Neural cell (in vitro differentiated cells): Measurements from ENCODE around the gene DHX40. TPM values are rescaled to one million over a fixed set of nuclear protein-coding genes. Genes with fewer than 3 reads are reported as not detected.

Experiments
- H2AFZ ChIP-seq: fragments of 200-600, 300-800 bp; sonication (generic), shearing (Covaris generic); 2 replicates; pipeline ENCODE4 v1.6.0; 2014; ENCODE audit warnings: low read depth, mild to moderate bottlenecking, antibody characterized with exemption, low read length, moderate library complexity
- H3F3A ChIP-seq: fragments of 200-600 bp; shearing (Covaris generic); 2 replicates; pipeline ENCODE4 v1.6.1; 2016; ENCODE audit warnings: mild to moderate bottlenecking, moderate library complexity, mixed read lengths, antibody characterized with exemption, low read length; ENCODE audit not compliant: insufficient read depth, poor library complexity, severe bottlenecking
- H3K27ac ChIP-seq: fragments of 200-600, 300-800 bp; sonication (generic), shearing (Covaris generic); 2 replicates; pipeline ENCODE4 v1.5.1; 2014; ENCODE audit warnings: mild to moderate bottlenecking, low read length, moderate library complexity
- H3K27me3 ChIP-seq: fragments of 300-800, 200-600 bp; sonication (generic), shearing (Covaris generic); 2 replicates; pipeline ENCODE4 v1.6.0; 2014; ENCODE audit warnings: mild to moderate bottlenecking, low read depth, low read length, moderate library complexity; ENCODE audit not compliant: insufficient read depth
- H3K36me3 ChIP-seq: fragments of 300-800, 200-600 bp; sonication (generic), shearing (Covaris generic); 2 replicates; pipeline ENCODE4 v1.5.1; 2014; ENCODE audit warnings: mild to moderate bottlenecking, antibody characterized with exemption, low read length, moderate library complexity; ENCODE audit not compliant: insufficient read depth
- H3K4me2 ChIP-seq: fragments of 300-800, 200-600 bp; sonication (generic), shearing (Covaris generic); 2 replicates; pipeline ENCODE4 v1.6.0; 2014; ENCODE audit warnings: mild to moderate bottlenecking, low read length
- H3K4me3 ChIP-seq: fragments of 300-800, 200-600 bp; sonication (generic), shearing (Covaris generic); 2 replicates; pipeline ENCODE4 v1.5.1; 2014; ENCODE audit warnings: mild to moderate bottlenecking, low read length, moderate library complexity
- H3K79me2 ChIP-seq: fragments of 200-600 bp; shearing (Covaris generic); replicated peaks from 2 replicates; pipeline ENCODE4 v1.6.0; 2014; ENCODE audit warnings: mild to moderate bottlenecking, low read length, moderate library complexity; ENCODE audit not compliant: insufficient read depth
- H3K9ac ChIP-seq: fragments of 300-800, 200-600 bp; sonication (generic), shearing (Covaris generic); 2 replicates; pipeline ENCODE4 v1.6.1; 2016; ENCODE audit warnings: mild to moderate bottlenecking, low read length, mixed read lengths
- H3K9me2 ChIP-seq: fragments of 200-600 bp; shearing (Covaris generic); 2 replicates; pipeline ENCODE4 v1.6.1; 2016; ENCODE audit warnings: mild to moderate bottlenecking, low read length, mixed read lengths; ENCODE audit not compliant: insufficient read depth
- H3K9me3 ChIP-seq: fragments of 200-600, 300-800 bp; sonication (generic), shearing (Covaris generic); 2 replicates; pipeline ENCODE4 v1.6.1; 2016; ENCODE audit warnings: mild to moderate bottlenecking, mixed run types, low read length, moderate library complexity, mixed read lengths
- H4K20me1 ChIP-seq: fragments of 200-600 bp; shearing (Covaris generic); 2 replicates; pipeline ENCODE4 v1.6.1; 2016; ENCODE audit warnings: mild to moderate bottlenecking, mixed run types; ENCODE audit not compliant: insufficient read depth
- EP300 ChIP-seq: fragments of 450-650 bp; conservative IDR thresholded peaks from 2 replicates; pipeline ENCODE4 v1.6.1; 2014; ENCODE audit warnings: antibody characterized with exemption, mild to moderate bottlenecking, moderate library complexity; ENCODE audit not compliant: poor library complexity, severe bottlenecking
- EZH2 ChIP-seq: fragments of 200-600, 300-800 bp; shearing (Covaris generic), sonication (generic); IDR thresholded peaks from 2 replicates; pipeline ENCODE4 v1.6.1; 2014; ENCODE audit warnings: antibody characterized with exemption, low read length, borderline replicate concordance, mild to moderate bottlenecking; ENCODE audit not compliant: insufficient read depth, poor library complexity, severe bottlenecking
- MXI1 ChIP-seq: fragments of 450-650 bp; conservative IDR thresholded peaks from 2 replicates; pipeline ENCODE4 v1.6.1; 2014; ENCODE audit warnings: antibody characterized with exemption, mild to moderate bottlenecking; ENCODE audit not compliant: poor library complexity, severe bottlenecking
- POLR2AphosphoS5 ChIP-seq: IDR thresholded peaks from 2 replicates; pipeline ENCODE4 v1.6.1; 2012
- RAD21 ChIP-seq: fragments of 450-650 bp; conservative IDR thresholded peaks from 2 replicates; pipeline ENCODE4 v1.6.1; 2014; ENCODE audit warnings: antibody characterized with exemption, mild to moderate bottlenecking, moderate library complexity
- SMC3 ChIP-seq: fragments of 450-650 bp; conservative IDR thresholded peaks from 2 replicates; pipeline ENCODE4 v1.6.1; 2014; ENCODE audit warnings: antibody characterized with exemption, mild to moderate bottlenecking, moderate library complexity; ENCODE audit not compliant: poor library complexity
- TAF1 ChIP-seq: IDR thresholded peaks from 2 replicates; pipeline ENCODE4 v1.6.1; 2012; ENCODE audit warnings: low read depth
- polyA plus RNA-seq: library from polyadenylated mRNA; depleted of rRNA; stranded (reverse); fragments of >200 nt; gene quantifications from 2 replicates; pipeline ENCODE4 v1.2.3, GENCODE V29; 2014
- TF ChIP-seq, protein P1 (sequence below): fragments of 450-650 bp; IDR thresholded peaks from 2 replicates; pipeline ENCODE4 v1.5.1; 2014; ENCODE audit warnings: antibody characterized with exemption, mild to moderate bottlenecking, moderate library complexity; ENCODE audit not compliant: poor library complexity, severe bottlenecking
- TF ChIP-seq, protein P2 (sequence below): IDR thresholded peaks from 2 replicates; pipeline ENCODE4 v1.6.1; 2012; ENCODE audit warnings: borderline replicate concordance

DHX40 gene
- polyA plus RNA-seq, 1 donor from 2014 or later, result 130 TPM

DNA sequence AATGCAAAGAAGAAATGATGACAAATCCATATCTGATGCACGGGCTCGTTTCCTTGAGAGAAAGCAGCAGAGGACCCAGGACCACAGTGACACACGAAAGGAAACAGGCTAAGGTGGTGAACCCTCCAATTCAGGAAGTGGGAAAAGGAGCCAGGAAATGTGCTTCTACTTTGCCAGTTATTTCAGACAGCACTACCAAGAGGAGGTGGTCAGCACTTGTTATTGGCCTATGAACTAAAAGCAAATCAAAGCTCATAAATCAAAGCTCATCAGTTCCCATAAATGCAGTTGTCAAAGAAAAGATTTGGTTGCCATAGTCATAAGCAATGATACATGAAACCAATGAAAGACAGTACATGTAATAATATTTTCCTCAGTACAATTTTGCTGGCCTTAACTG lies 41.7 kb downstream of the DHX40 start:
- Histone ChIP-seq H2AFZ (no peak overlapping the region), H3F3A (no peaks in the 10 kb centered on the region), H3K9me2 (no peaks in the 10 kb centered on the region), H3K9ac (no peak overlapping the region), H4K20me1 (no peaks in the 10 kb centered on the region), H3K27me3 (no peaks in the 10 kb centered on the region), H3K79me2 (no peaks in the 10 kb centered on the region), H3K27ac (no peak overlapping the region), H3K4me3 (no peak overlapping the region), H3K9me3 (no peaks in the 10 kb centered on the region), H3K36me3 (peaks cover 9% of the 10 kb centered on the region), H3K4me2 (no peak overlapping the region)
- TF ChIP-seq RAD21 (no peak), EZH2 (no peak), TAF1 (no peak), POLR2AphosphoS5 (no peak), SMC3 (no peak), EP300 (no peak), MXI1 (no peak)
- TF ChIP-seq, protein P1, sequence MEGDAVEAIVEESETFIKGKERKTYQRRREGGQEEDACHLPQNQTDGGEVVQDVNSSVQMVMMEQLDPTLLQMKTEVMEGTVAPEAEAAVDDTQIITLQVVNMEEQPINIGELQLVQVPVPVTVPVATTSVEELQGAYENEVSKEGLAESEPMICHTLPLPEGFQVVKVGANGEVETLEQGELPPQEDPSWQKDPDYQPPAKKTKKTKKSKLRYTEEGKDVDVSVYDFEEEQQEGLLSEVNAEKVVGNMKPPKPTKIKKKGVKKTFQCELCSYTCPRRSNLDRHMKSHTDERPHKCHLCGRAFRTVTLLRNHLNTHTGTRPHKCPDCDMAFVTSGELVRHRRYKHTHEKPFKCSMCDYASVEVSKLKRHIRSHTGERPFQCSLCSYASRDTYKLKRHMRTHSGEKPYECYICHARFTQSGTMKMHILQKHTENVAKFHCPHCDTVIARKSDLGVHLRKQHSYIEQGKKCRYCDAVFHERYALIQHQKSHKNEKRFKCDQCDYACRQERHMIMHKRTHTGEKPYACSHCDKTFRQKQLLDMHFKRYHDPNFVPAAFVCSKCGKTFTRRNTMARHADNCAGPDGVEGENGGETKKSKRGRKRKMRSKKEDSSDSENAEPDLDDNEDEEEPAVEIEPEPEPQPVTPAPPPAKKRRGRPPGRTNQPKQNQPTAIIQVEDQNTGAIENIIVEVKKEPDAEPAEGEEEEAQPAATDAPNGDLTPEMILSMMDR, result no peak

DNA sequence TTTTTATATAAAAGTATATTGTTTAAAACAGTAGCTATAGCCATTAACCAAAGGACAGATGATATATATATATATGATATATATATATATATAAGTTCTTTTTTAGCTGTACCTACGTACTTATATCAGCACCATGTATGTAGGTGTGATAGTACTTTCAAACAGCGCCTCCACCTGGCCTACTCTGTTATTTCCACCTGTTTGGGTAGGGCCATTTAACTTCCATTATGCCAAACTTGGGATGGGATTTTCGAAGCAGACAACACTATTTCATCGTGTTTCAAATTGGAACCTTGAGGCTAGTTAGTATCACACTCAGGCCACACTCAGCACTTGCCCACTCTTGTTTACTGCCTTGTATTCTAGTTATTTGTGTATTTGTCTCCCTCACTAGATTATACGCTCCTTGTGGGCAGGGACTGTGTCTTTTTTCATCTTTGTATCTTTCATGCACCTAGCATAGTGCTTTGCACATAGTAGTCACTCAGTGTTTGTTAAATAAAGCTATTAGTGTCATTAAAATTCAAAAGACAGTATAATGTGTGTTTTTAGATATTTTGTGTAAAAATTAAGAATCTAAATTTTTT lies 42.5 kb downstream of the DHX40 start:
- H3K9me2 ChIP-seq, result no peaks in the 10 kb centered on the region
- no peaks in the 10 kb centered on the region for H3K9me3 ChIP-seq
- H3F3A ChIP-seq, result no peaks in the 10 kb centered on the region
- H3K79me2 ChIP-seq, result no peaks in the 10 kb centered on the region
- H4K20me1 ChIP-seq, result no peaks in the 10 kb centered on the region
- H3K9ac ChIP-seq, result no peak overlapping the region
- TF ChIP-seq EZH2, result no peak
- no peak for TF ChIP-seq EP300
- no peak for TF ChIP-seq SMC3
- no peak for TF ChIP-seq MXI1
- TF ChIP-seq TAF1, result no peak
- TF ChIP-seq, protein P2, sequence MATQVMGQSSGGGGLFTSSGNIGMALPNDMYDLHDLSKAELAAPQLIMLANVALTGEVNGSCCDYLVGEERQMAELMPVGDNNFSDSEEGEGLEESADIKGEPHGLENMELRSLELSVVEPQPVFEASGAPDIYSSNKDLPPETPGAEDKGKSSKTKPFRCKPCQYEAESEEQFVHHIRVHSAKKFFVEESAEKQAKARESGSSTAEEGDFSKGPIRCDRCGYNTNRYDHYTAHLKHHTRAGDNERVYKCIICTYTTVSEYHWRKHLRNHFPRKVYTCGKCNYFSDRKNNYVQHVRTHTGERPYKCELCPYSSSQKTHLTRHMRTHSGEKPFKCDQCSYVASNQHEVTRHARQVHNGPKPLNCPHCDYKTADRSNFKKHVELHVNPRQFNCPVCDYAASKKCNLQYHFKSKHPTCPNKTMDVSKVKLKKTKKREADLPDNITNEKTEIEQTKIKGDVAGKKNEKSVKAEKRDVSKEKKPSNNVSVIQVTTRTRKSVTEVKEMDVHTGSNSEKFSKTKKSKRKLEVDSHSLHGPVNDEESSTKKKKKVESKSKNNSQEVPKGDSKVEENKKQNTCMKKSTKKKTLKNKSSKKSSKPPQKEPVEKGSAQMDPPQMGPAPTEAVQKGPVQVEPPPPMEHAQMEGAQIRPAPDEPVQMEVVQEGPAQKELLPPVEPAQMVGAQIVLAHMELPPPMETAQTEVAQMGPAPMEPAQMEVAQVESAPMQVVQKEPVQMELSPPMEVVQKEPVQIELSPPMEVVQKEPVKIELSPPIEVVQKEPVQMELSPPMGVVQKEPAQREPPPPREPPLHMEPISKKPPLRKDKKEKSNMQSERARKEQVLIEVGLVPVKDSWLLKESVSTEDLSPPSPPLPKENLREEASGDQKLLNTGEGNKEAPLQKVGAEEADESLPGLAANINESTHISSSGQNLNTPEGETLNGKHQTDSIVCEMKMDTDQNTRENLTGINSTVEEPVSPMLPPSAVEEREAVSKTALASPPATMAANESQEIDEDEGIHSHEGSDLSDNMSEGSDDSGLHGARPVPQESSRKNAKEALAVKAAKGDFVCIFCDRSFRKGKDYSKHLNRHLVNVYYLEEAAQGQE, result no peak
- TF ChIP-seq RAD21, result no peak
- TF ChIP-seq, protein P1, result no peak
- TF ChIP-seq POLR2AphosphoS5, result no peak
- H2AFZ ChIP-seq, result no peak overlapping the region
- H3K4me2 ChIP-seq, result no peak overlapping the region
- H3K4me3 ChIP-seq, result no peak overlapping the region
- H3K27me3 ChIP-seq, result no peaks in the 10 kb centered on the region
- no peak overlapping the region for H3K27ac ChIP-seq
- peaks cover 9% of the 10 kb centered on the region for H3K36me3 ChIP-seq
